CD4-positive, alpha-beta T cell treated with Interleukin-17A for 1 hour (primary cell): ENCODE measurements around the gene MYH7.
"Not testable (repeated sequence)": the region's sequence is repeated elsewhere in the genome, so short reads cannot be mapped to it uniquely, and the experiment has no call there.

Experiments
- DNase-seq: peaks from one replicate; pipeline ENCODE4 v3.0.0-alpha.2; 2020

Gene MYH7

DNA sequence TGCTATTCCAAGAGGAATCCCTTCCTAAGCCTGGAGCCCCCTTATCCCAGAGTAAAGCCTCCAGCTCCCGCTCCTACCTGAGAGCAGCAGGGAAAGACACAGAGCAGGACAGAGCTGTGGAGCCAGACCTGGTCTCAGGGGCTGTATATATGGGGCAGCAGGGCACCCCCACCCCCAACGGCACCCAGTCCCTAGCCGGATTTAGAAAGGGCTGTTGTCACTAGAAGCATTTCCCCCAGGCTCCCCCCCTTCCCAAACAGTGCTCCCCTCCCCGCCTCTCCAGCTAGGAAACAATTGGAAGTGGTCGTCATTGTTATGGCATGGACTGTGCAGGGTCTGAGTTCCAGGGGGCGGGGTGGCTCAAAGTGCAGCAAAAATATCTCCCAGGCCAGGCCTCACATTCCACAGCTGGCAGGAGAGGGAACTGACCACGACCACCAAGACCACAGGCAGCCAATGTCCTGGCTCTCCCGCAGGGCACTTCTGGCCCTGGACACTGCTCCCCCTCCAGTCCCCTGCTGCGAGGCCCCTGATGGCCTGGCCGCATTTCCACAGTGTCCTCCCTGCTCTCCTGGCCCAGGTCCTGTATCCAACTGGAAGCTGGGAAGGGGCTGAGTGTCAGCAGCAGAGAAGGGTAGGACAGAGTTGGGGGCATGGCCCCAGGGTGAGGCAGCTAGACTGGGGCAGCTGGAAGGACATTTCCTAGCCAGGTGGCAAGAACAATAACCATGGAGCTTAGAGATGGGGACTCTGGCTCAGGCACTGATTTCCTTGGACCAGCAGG lies at the start of gene MYH7:
TSS of gene MYH7 (minus strand) at position 118 of the 784 bp plus-strand sequence. CDS start 1,928 bp downstream, outside the sequence.
- no peak for DNase-seq

DNA sequence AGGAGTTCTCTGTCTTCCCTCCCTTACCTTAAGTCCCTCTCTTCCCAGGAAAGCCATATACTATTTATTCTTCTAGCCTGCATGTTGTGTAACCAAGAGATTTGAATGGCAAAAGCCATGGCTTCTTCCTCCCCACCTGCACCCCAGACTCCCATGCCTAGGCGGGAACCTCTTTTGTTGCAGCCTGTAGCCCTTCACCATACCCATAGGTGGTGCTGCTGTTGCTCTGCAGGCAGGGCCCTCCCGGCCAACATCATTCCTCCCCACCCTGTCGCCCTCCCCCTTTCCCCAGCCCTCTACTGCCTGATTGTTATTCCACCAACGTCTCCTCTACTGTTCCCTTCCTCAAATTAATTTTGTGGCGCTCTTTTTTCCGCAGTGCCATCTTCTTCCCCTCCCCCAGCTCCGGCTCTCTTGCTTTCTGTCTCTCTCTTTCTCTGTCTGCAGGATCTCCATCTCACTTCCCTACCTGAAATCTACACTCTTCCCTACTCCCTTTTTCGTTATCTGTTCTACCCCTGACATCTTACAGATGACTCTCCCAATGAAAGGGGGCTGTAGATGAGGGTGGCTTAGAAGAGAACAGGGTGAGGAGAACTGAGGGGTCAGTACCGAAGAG lies 47.9 kb upstream of the MYH7 start:
- no peak for DNase-seq

GRCh38 chr14:23482823-23483148 lies 47.3 kb upstream of the MYH7 start:
- no peak for DNase-seq

GRCh38 chr14:23481979-23482822 lies 46.7 kb upstream of the MYH7 start:
- no peak for DNase-seq

GRCh38 chr14:23481362-23481970 lies 46.0 kb upstream of the MYH7 start:
- DNase-seq, result no peak

GRCh38 chr14:23478109-23478759 lies 42.8 kb upstream of the MYH7 start:
- peak; percentile 84 for DNase-seq

DNA sequence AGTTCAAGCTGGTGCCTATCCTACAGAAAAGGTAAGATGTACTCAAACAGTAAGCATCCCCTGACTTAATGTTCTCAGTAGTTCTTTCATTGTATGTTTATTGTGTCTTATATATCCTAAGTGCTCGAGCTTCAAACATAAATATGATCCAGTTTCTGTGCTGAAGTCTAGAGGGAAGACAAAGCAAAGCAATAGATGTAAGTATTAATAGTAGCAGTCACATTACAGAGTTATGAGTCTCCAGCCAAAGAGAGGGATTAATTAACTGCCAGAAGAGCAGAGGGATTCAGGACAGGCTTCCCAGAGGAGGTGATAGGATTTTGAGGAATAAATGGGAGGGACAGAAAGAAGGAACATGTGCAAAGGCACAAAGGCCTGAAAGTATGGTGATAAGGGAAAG lies 35.5 kb upstream of the MYH7 start:
- DNase-seq, result no peak

- DNase-seq, result no peak
Observed at GRCh38 chr14:23469906-23470403, 34.5 kb upstream of the MYH7 start.

DNA sequence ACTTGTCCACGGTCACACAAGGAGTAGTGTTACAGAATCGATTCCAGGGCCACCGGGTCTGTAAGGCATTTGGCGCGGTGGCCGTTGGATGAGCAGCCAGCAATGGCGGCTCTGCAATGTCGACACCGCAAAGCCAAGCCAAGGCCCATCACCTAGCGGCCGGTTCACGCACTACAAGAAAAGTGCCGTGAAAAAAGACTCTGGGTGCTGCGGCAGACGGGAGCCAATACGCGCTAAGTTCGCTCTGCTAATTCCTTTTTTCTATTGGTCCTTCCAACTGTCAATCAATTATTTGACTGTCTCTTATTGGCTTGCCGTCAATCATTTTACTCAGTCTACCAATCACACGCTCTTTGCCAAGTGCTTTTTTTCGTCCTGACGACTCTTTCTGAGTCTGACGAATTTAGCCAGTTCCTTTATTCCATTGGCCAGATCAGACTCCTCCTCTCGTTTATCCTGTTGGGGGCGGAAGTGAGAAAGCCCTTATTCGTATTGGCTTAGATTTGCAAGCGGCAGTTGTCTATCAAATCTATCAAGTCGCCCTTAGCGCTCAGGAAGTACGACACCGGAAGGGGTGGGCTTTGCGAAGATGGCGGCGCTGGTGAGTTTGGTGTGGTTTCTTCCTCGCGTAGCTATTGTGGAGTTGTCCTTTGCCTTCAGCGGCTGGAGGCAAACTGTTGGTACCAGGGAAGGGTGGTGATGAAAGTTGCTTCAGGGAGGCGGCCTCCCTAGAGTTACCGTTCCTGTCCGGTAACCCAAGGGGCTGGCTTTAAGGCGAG lies 33.9 kb upstream of the MYH7 start, which contains the start of gene NGDN:
TSS of gene NGDN (plus strand) at position 577 of the 779 bp plus-strand sequence. CDS start at position 590, 13 bp downstream.
- peak; percentile 99 for DNase-seq

DNA sequence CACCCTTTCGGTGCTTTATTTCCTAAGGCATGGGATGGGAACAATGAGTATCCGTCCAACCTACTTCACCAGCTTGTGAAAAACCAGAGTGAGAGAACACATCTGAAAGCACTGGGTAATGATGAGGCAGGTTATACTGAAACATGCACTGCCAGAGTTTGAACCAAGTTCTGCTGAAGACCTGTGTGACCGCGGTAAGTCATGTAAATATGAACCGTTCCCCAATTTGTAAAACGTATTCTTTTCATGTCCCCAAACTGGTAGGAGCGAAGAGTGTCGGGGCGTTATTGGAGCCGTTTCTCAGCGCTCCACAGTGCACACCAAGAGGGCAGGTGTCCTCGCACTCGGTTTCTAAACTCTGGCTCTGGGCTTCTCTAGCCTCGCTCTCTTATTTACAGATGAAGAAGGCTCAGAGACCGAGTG lies 33.3 kb upstream of the MYH7 start:
- DNase-seq, result no peak

DNA sequence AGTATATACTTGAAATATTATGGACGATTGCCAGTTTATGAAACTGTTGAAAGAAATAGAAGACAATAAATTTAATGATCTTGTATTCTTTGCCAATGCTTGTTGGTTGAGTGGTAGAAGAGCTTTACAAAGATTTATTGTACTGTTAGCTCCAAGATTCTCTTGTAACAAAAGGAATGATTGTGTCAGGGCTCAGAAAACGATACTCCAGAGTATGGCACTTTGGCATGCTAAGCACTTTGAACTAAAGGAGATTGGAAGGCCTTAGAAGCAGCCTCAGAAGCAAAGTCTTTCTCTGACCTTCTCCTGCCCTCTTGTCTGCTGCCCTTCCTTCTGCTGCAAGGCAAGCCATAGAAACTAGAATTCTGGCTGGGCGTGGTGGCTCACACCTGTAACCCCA lies 29.8 kb upstream of the MYH7 start:
- no peak for DNase-seq

DNA sequence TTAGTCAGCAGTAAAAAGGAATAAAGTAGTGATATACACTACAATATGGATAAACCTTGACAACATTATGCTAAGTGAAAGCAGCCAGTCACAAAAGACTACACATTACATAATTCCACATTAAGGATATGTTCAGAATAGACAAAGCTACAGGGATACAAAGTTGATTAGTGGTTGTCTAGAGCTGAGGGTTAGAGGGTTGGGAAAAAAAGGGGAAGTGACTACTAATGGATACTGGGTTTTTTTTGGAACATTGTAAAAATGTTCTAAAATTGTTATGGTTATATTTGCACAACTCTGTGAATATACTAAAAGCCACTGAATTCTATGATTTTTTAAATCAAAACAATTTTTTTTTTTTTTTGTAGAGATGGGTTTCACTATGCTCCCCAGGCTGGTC lies 29.2 kb upstream of the MYH7 start:
- DNase-seq, result no peak

DNA sequence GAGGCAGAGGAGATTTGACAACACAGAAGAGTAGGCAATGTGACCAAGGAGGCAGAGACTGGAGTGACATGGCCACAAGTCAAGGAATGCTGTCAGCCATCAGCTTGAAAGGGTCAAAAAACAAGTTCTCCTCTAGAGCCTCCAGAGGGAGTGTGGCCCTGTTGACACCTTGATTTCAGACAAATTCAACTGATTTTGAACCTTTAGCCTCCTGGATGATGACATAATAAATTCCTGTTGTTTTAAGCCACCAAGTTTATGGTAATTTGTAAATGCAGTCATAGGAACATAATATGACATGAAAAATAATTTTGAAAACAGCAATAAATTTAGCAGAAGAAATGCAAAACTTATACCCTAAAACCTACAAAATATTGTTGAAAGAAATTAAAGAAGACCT lies 25.5 kb upstream of the MYH7 start:
- DNase-seq, result no peak

DNA sequence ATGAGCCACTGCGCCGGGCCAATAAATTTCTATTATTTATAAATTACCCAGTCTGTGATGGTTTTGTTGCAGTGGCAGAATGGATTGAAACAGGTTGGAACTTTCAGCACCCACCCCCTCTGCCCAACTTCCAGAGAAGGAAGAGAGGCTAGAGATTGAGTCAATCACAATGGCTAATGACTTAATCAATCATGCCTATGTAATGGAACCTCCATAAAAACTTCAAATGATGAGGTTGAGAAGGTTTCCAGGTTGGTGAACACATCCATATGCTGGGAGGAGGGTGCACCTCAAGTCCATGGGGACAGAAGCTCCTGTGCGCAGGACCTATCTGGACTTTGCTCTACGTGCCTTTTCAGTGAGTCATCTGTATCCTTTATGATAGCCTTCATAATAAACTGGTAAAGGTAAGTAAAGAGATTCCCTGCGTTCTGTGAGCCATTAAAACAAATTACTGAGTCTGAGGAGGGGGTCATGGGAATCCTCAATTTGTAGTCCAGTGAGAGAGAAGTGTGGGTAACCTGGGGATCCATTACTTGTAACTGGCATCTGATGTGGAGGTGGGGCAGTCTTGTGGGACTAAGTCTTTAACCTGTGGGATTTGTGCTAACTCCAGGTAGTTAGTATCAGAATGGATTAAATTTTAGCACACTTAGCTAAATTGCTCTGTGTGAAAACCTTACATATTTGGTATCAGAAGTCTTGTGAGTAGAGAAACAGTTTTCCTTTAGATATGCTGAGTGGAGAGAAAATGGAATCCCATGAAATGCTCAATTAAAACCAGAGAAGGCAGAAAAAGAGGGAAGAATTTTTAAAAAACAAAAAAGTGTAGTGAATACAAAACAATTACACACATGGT lies 22.4 kb upstream of the MYH7 start:
- no peak for DNase-seq

- not testable (repeated sequence) for DNase-seq
Observed at GRCh38 chr14:23456883-23457586, 21.6 kb upstream of the MYH7 start.

- DNase-seq, result no peak
Observed at GRCh38 chr14:23454445-23454856, 19.0 kb upstream of the MYH7 start.

- DNase-seq, result no peak
Observed at GRCh38 chr14:23452237-23452636, 16.8 kb upstream of the MYH7 start.

DNA sequence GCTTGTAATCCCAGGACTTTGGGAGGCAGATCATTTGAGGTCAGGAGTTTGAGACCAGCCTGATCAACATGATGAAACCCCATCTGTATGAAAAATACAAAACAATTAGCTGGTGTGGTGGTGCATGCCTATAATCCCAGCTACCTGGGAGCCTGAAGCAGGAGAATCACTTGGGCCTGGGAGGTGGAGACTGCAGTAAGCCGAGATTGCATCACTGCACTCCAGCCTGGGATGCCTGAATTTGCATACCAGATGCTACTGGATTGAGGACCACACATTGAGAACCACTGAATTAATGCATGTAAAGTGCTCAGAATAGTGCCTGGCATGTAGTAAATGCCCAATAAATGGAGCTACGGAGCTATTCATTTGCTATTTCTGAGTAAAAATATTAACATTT lies 14.9 kb upstream of the MYH7 start:
- DNase-seq, result no peak

DNA sequence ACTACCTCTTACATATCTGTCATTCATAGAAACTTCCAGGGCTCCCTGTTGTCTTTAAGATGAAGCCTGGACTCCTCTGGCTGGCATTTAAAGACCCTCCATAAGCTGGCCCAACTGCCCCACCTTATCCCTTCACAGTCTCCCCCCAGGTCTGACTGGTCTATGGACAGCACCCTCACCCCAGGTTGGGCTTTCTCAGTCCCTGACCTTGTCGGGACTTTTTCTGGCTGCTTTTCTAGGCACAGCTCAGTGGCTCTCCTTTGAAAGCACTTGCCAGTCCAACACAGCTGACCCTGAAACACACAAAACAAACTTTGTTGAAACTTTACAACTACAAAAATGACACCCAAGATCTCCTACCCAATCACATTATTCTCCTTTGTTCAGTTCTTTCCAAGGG lies 13.9 kb upstream of the MYH7 start:
- no peak for DNase-seq
